Measurements from ENCODE around the gene SLC5A11.

SLC5A11 gene

GRCh38 chr16:24909856-24910255, 64.1 kb downstream of the SLC5A11 start:
- TF ChIP-seq, protein P1, sequence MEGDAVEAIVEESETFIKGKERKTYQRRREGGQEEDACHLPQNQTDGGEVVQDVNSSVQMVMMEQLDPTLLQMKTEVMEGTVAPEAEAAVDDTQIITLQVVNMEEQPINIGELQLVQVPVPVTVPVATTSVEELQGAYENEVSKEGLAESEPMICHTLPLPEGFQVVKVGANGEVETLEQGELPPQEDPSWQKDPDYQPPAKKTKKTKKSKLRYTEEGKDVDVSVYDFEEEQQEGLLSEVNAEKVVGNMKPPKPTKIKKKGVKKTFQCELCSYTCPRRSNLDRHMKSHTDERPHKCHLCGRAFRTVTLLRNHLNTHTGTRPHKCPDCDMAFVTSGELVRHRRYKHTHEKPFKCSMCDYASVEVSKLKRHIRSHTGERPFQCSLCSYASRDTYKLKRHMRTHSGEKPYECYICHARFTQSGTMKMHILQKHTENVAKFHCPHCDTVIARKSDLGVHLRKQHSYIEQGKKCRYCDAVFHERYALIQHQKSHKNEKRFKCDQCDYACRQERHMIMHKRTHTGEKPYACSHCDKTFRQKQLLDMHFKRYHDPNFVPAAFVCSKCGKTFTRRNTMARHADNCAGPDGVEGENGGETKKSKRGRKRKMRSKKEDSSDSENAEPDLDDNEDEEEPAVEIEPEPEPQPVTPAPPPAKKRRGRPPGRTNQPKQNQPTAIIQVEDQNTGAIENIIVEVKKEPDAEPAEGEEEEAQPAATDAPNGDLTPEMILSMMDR (IDR thresholded peaks at IDR 0.05; ENCODE audit: low read depth, low read length, missing control alignments): no peak
- no peak overlapping the region for H3K4me3 ChIP-seq (replicated peaks; ENCODE audit: low read depth, low read length)
- no peak for DNase-seq (ENCODE audit: extremely low read depth, low read depth)

GRCh38 chr16:24915019-24915418, 69.3 kb downstream of the SLC5A11 start:
- TF ChIP-seq, protein P1 (IDR thresholded peaks at IDR 0.05; ENCODE audit: low read depth, low read length, missing control alignments): no peak
- H3K4me3 ChIP-seq (replicated peaks; ENCODE audit: low read depth, low read length): no peak overlapping the region
- DNase-seq (ENCODE audit: extremely low read depth, low read depth): no peak

- TF ChIP-seq, protein P1 (IDR thresholded peaks at IDR 0.05; ENCODE audit: low read depth, low read length, missing control alignments): no peak
- H3K4me3 ChIP-seq (replicated peaks; ENCODE audit: low read depth, low read length): no peak overlapping the region
- DNase-seq (ENCODE audit: extremely low read depth, low read depth): no peak
These were observed 69.8 kb downstream of the SLC5A11 start for GRCh38 chr16:24915576-24915975.

GRCh38 chr16:24917236-24917635, 71.5 kb downstream of the SLC5A11 start:
- H3K4me3 ChIP-seq (replicated peaks; ENCODE audit: low read depth, low read length): no peak overlapping the region
- no peak for DNase-seq (ENCODE audit: extremely low read depth, low read depth)
- TF ChIP-seq, protein P1 (IDR thresholded peaks at IDR 0.05; ENCODE audit: low read depth, low read length, missing control alignments): no peak

DNA sequence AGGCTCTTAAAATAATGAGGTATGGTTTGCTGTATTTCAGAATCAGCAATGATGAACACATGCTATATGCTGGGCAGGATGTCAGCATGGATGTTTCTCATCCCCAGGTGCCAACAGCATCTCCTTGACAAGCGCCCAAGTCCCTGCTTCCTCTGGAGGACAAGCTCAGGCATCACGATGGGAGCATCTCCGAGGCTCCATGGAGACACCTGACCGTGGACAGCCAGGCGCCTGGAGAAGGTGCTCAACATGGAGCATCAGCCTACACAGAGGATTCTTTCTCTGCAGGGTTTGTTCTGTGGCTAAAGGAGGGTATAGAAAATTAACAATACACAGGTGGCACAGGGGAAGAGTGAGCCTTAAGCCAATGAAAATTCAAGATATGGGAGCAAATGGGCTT, 72.1 kb downstream of the SLC5A11 start:
- no peak overlapping the region for H3K4me3 ChIP-seq (replicated peaks; ENCODE audit: low read depth, low read length)
- TF ChIP-seq, protein P1 (IDR thresholded peaks at IDR 0.05; ENCODE audit: low read depth, low read length, missing control alignments): no peak
- DNase-seq (ENCODE audit: extremely low read depth, low read depth): no peak

DNA sequence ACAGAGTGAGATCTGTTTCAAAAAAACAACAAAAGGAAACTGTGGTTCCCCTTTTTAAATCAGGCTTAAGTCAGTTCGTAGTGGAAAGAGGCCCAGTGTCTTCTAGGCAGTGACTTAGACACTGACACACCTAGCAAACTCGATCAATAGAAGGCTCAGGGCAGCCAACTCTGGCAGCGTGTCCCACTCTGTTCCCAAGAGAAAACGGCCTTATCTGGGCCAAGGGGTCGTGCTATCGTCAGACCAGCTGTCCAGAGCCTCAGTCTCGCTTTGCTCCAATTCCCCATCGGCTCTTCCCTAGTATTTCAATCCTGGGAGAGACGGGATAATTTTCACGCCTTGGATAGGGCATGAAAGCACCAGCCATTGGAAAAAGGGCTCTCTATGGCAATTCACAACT, 72.9 kb downstream of the SLC5A11 start:
- no peak overlapping the region for H3K4me3 ChIP-seq (replicated peaks; ENCODE audit: low read depth, low read length)
- TF ChIP-seq, protein P1 (IDR thresholded peaks at IDR 0.05; ENCODE audit: low read depth, low read length, missing control alignments): no peak
- no peak for DNase-seq (ENCODE audit: extremely low read depth, low read depth)

DNA sequence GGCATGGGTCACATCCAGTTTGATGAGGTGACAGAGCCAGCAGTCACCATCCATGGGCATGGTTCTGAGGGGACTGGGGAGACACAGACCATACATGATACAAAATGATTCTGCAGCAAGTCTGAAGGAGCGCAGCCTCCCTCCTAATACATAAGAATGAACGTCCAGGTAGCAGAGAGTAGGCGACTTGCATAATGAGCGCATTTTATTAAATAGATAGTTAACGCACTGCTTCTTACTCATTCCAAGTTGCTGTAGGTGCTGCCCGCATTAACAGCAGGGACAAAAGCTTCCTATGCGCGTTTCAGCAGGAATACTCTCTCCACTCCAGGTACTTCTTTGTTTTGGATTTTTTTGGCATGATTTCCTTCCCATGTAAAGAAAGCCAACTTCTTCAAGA, 73.8 kb downstream of the SLC5A11 start:
- H3K4me3 ChIP-seq (replicated peaks; ENCODE audit: low read depth, low read length): no peak overlapping the region
- no peak for DNase-seq (ENCODE audit: extremely low read depth, low read depth)
- TF ChIP-seq, protein P1 (IDR thresholded peaks at IDR 0.05; ENCODE audit: low read depth, low read length, missing control alignments): no peak

Data from HFF-Myc (cell line).